Omental fat pad (tissue), 4 donors: Measurements from ENCODE around the gene C2CD4B. TPM values are rescaled to one million over a fixed set of nuclear protein-coding genes. Genes with fewer than 3 reads are reported as not detected.

Experiments
- ATAC-seq: fragments of 150-250 bp; one replicate; pipeline ENCODE4 v1.9.1; 2016; ENCODE audit warnings: mild to moderate bottlenecking, moderate library complexity; ENCODE audit not compliant: low FRiP score
- DNase-seq: peaks from one replicate; pipeline ENCODE4 v3.0.0-alpha.2; 2019; ENCODE audit warnings: low spot score
- CTCF ChIP-seq, 3 donors: fragments of 450-650 bp; IDR thresholded peaks; one replicate each; pipeline ENCODE4 v1.5.1; 2016 to 2017; ENCODE audit warnings: antibody characterized with exemption in 3 of 3, mild to moderate bottlenecking in 3 of 3, moderate library complexity in 2 of 3
- total RNA-seq, 4 donors: library from RNA; depleted of rRNA; stranded (reverse); fragments of >200 nt; gene quantifications; one replicate each; pipeline ENCODE4 v1.1.0, GENCODE V29; 2016

Gene C2CD4B
- total RNA-seq, 4 donors from 2014 or later = 1.9 to 21.1 (median 15.3) TPM

- ATAC-seq (no peak), DNase-seq (no peak)
- TF ChIP-seq CTCF (IDR thresholded peaks at IDR 0.05) = no peak
These were observed 43.3 kb upstream of the C2CD4B start for GRCh38 chr15:62208367-62208766.

GRCh38 chr15:62190675-62191074, 25.6 kb upstream of the C2CD4B start:
- TF ChIP-seq CTCF (IDR thresholded peaks at IDR 0.05) = no peak
- DNase-seq = no peak
- no peak for ATAC-seq

GRCh38 chr15:62190274-62190673, 25.2 kb upstream of the C2CD4B start:
- ATAC-seq = no peak
- no peak for DNase-seq
- TF ChIP-seq CTCF (IDR thresholded peaks at IDR 0.05) = no peak

GRCh38 chr15:62188744-62189143, 23.7 kb upstream of the C2CD4B start:
- TF ChIP-seq CTCF (IDR thresholded peaks at IDR 0.05) = no peak
- ATAC-seq (no peak), DNase-seq (no peak)

GRCh38 chr15:62187910-62188309, 22.8 kb upstream of the C2CD4B start:
- ATAC-seq = no peak
- TF ChIP-seq CTCF (IDR thresholded peaks at IDR 0.05) = no peak
- DNase-seq = no peak

- TF ChIP-seq CTCF (IDR thresholded peaks at IDR 0.05) = no peak
- DNase-seq (no peak), ATAC-seq (no peak)
These were observed 22.3 kb upstream of the C2CD4B start for GRCh38 chr15:62187425-62187824.

GRCh38 chr15:62186578-62186977, 21.5 kb upstream of the C2CD4B start:
- DNase-seq (no peak), ATAC-seq (no peak)
- no peak for TF ChIP-seq CTCF (IDR thresholded peaks at IDR 0.05)
